ENCODE data around the gene MS4A14.

GRCh38 chr11:60396382-60396781 lies at the start of gene MS4A14:
- TF ChIP-seq CTCF (IDR thresholded peaks at IDR 0.05) (no peak), POLR2A (IDR thresholded peaks at IDR 0.05) (no peak)

Data from stomach (tissue), 4 donors.